Testis (tissue), 3 donors: ENCODE measurements around the gene ARL2BP. TPM values are rescaled to one million over a fixed set of nuclear protein-coding genes. Genes with fewer than 3 reads are reported as not detected.

Experiments used
- DNase-seq: peaks from one replicate; pipeline ENCODE4 v3.0.0-alpha.2; 2019
- H3K27ac ChIP-seq, 2 donors: fragments of 200-600 bp; sonication (generic); one replicate each; pipeline ENCODE4 v1.5.1; 2019
- H3K27me3 ChIP-seq: fragments of 200-600 bp; sonication (generic); one replicate; pipeline ENCODE4 v1.5.1; 2019
- H3K36me3 ChIP-seq: fragments of 200-600 bp; sonication (generic); one replicate; pipeline ENCODE4 v1.5.1; 2017; ENCODE audit warnings: low read depth; ENCODE audit errors: missing control alignments
- H3K4me1 ChIP-seq: fragments of 200-600 bp; sonication (generic); one replicate; pipeline ENCODE4 v1.5.1; 2019
- H3K4me3 ChIP-seq, 2 donors: fragments of 200-600 bp; sonication (generic); one replicate each; pipeline ENCODE4 v1.5.1; 2017 to 2019
- H3K9me3 ChIP-seq: fragments of 200-600 bp; sonication (generic); one replicate; pipeline ENCODE4 v1.5.1; 2017
- CTCF ChIP-seq, 3 experiments: fragments of 450-650 bp in 2 of 3; fragments of 200-600 bp in 1 of 3; sonication (generic) in 1 of 3; IDR thresholded peaks; one replicate each; pipeline ENCODE4 v1.5.1; 2016 to 2019; ENCODE audit warnings: antibody characterized with exemption in 3 of 3, mild to moderate bottlenecking in 2 of 3, moderate library complexity in 1 of 3
- POLR2A ChIP-seq: fragments of 450-650 bp; IDR thresholded peaks from one replicate; pipeline ENCODE4 v1.6.1; 2017; ENCODE audit warnings: antibody characterized with exemption, mild to moderate bottlenecking, moderate library complexity
- WGBS, 2 donors: methylation state at CpG; one replicate each; pipeline ENCODE4 v1.1.5; 2018; 5-methylcytosine and 5-hydroxymethylcytosine counted together
- intact Hi-C: fragments of 100-400 bp; cut with DNase I; formaldehyde crosslinking; loops from one replicate; pipeline ENCODE4 v1.15.1; 2023; ENCODE audit warnings: low total_unique reads
- polyA plus RNA-seq: library from polyadenylated mRNA; stranded (reverse); fragments of 350-450 nt; fragmentation: Illumina TruSeq; extraction: RNeasy Lipid Tissue Mini Kit (QIAGEN cat#74804); gene quantifications from one replicate; pipeline ENCODE4 v1.2.3, GENCODE V29; 2014; ENCODE audit warnings: low read depth, low replicate concordance; ENCODE audit not compliant: insufficient read depth
- total RNA-seq, 2 donors: library from RNA; depleted of rRNA; stranded (reverse); fragments of >200 nt; gene quantifications; one replicate each; pipeline ENCODE4 v1.2.3, GENCODE V29; 2016

Gene ARL2BP
- total and polyA plus RNA-seq, 3 donors from 2014 or later = 88.8 to 128 (median 92.4) TPM

GRCh38 chr16:57279780-57280638, 35.0 kb downstream of the ARL2BP start:
- H3K27ac ChIP-seq = no peak overlapping the region

GRCh38 chr16:57281791-57282190, 36.7 kb downstream of the ARL2BP start:
- 86 to 91% methylated on average over 3 of the region's 3 CpGs for WGBS, 2 donors
- intact Hi-C loops = no loop called here
- DNase-seq = no peak
- Histone ChIP-seq H3K4me3 (no peak overlapping the region), H3K4me1 (no peaks in the 10 kb centered on the region), H3K9me3 (no peaks in the 10 kb centered on the region), H3K27me3 (no peaks in the 10 kb centered on the region), H3K36me3 (no peaks in the 10 kb centered on the region), H3K27ac (no peak overlapping the region)
- TF ChIP-seq POLR2A = no peak
- no peak for TF ChIP-seq CTCF (IDR thresholded peaks at IDR 0.05)

More at GRCh38 chr16:57279780-57280638, 35.0 kb downstream of the ARL2BP start:
- intact Hi-C loops = no loop called here
- Histone ChIP-seq H3K36me3 (no peaks in the 10 kb centered on the region), H3K9me3 (no peaks in the 10 kb centered on the region), H3K4me3 (no peak overlapping the region), H3K4me1 (peaks cover 4% of the 10 kb centered on the region), H3K27me3 (no peaks in the 10 kb centered on the region)
- DNase-seq = no peak
- 56 to 65% methylated on average over 7 of the region's 7 CpGs for WGBS, 2 donors
- no peak for TF ChIP-seq POLR2A
- TF ChIP-seq CTCF (IDR thresholded peaks at IDR 0.05) = no peak

GRCh38 chr16:57282510-57283213, 37.6 kb downstream of the ARL2BP start:
- H3K9me3 ChIP-seq = no peaks in the 10 kb centered on the region
- no peak for DNase-seq
- intact Hi-C loops = no loop called here
- no peaks in the 10 kb centered on the region for H3K4me1 ChIP-seq
- 34 to 47% methylated on average over 8 of the region's 8 CpGs for WGBS, 2 donors
- no peak for TF ChIP-seq POLR2A
- TF ChIP-seq CTCF (IDR thresholded peaks at IDR 0.05) = no peak
- H3K4me3 ChIP-seq = no peak overlapping the region
- no peaks in the 10 kb centered on the region for H3K27me3 ChIP-seq
- H3K27ac ChIP-seq = no peak overlapping the region
- H3K36me3 ChIP-seq = no peaks in the 10 kb centered on the region

GRCh38 chr16:57283214-57283958, 38.3 kb downstream of the ARL2BP start:
- WGBS, 2 donors = 42 to 45% methylated on average over 12 to 24 of the region's 24 CpGs
- H3K4me1 ChIP-seq = no peaks in the 10 kb centered on the region
- H3K9me3 ChIP-seq = no peaks in the 10 kb centered on the region
- TF ChIP-seq CTCF (IDR thresholded peaks at IDR 0.05) (no peak), POLR2A (no peak)
- no peaks in the 10 kb centered on the region for H3K27me3 ChIP-seq
- DNase-seq = no peak
- no peak overlapping the region for H3K27ac ChIP-seq
- H3K36me3 ChIP-seq = no peaks in the 10 kb centered on the region
- H3K4me3 ChIP-seq = peak overlapping the region; percentile 52 to 63
- intact Hi-C loops = no loop called here
